MCF 10A (cell line): ENCODE results near the gene HYAL1. TPM values are rescaled to one million over a fixed set of nuclear protein-coding genes. Genes with fewer than 3 reads are reported as not detected.

Experiments
- BruUV-seq: library from RNA; stranded (reverse); fragments of 400-500 nt; replicated peaks from 2 replicates; lab custom pipeline; 2021; lab: Mats Ljungman, UMichigan
- CTCF ChIA-PET: fragments of 300-600 bp; sonication (Branson Sonifier 250); formaldehyde crosslinking; extraction: SDS; loops from one replicate; lab custom pipeline; 2021; ENCODE audit warnings: antibody characterized with exemption, inconsistent platforms; lab: Yijun Ruan, JAX
- POLR2A ChIA-PET: fragments of 300-600, 350-650 bp; sonication (Branson Sonifier 250); formaldehyde crosslinking; extraction: SDS; loops from one replicate; lab custom pipeline; 2020; ENCODE audit warnings: antibody characterized with exemption, inconsistent platforms; lab: Yijun Ruan, JAX
- DNase-seq: peaks from one replicate; pipeline ENCODE4 v3.0.0-alpha.2; 2018; ENCODE audit not compliant: unreplicated experiment
- H3K27ac Mint-ChIP-seq: one replicate; pipeline ENCODE4 v1.8.0; 2022; ENCODE audit warnings: mild to moderate bottlenecking, low read depth, mixed read lengths; ENCODE audit not compliant: unreplicated experiment
- H3K27me3 Mint-ChIP-seq: one replicate; pipeline ENCODE4 v1.8.0; 2022; ENCODE audit warnings: mixed read lengths; ENCODE audit not compliant: insufficient read depth, unreplicated experiment
- H3K36me3 Mint-ChIP-seq: one replicate; pipeline ENCODE4 v1.8.0; 2022; ENCODE audit warnings: mild to moderate bottlenecking, moderate library complexity, mixed read lengths; ENCODE audit not compliant: insufficient read depth, unreplicated experiment
- H3K4me1 Mint-ChIP-seq: one replicate; pipeline ENCODE4 v1.8.0; 2022; ENCODE audit warnings: mixed read lengths; ENCODE audit not compliant: insufficient read depth, unreplicated experiment
- H3K4me3 Mint-ChIP-seq: one replicate; pipeline ENCODE4 v1.8.0; 2022; ENCODE audit warnings: mild to moderate bottlenecking, moderate library complexity, mixed read lengths; ENCODE audit not compliant: unreplicated experiment
- H3K9me3 Mint-ChIP-seq: one replicate; pipeline ENCODE4 v1.8.0; 2022; ENCODE audit warnings: mixed read lengths; ENCODE audit not compliant: unreplicated experiment
- intact Hi-C: fragments of 100-400 bp; cut with micrococcal nuclease; formaldehyde crosslinking; loops from 2 replicates; pipeline ENCODE4 v1.14.1; 2022
- total RNA-seq: library from RNA; stranded (reverse); gene quantifications from 2 replicates; pipeline ENCODE4 v1.2.3, GENCODE V29; 2022
- TF ChIP-seq, protein P1 (sequence below): fragments of 200-600 bp; IDR thresholded peaks from one replicate; pipeline ENCODE4 v1.8.0; 2022; ENCODE audit warnings: antibody characterized with exemption, mild to moderate bottlenecking; ENCODE audit not compliant: unreplicated experiment

Gene HYAL1
- total RNA-seq, 1 experiment from 2014 or later: 0.70 TPM

DNA sequence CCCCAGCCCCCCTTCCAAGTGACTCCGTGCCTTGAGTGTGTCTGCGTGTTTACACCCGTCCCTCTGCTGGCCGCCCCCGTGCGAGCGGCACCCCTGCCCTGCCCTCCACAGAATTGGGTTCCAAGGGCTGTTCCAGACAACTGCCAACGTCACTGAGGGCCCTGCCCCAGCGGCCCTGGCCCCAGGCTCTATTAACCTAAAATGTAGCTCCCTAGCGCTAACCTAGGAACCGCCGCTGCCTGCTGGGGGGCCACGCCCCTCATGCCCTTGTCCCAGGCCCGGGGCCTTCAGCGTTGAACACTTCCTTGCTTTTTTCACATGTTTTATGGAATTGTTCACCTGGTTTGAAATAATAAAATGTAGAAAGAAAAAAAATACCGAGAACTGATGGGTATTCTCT lies 44.4 kb downstream of the HYAL1 start:
- BruUV-seq: no TSS peak
- ChIA-PET CTCF (interaction anchor here (0.5 to 7.2 kb wide), 15 partner anchors 11 to 1892 kb away, joined by 3 to 70 read pairs (median 4); partner anchors contain the start of genes GNAI2 and SEMA3B), POLR2A (interaction anchor here (0.5 to 2.6 kb wide), 4 partner anchors 12 to 59 kb away, joined by 3 to 16 read pairs (median 4); partner anchors contain the start of genes GNAI2 and SEMA3B)
- Mint-ChIP-seq H3K4me1 (peaks cover 5% of the 10 kb centered on the region), H3K27ac (peak overlapping the region; percentile 46), H3K36me3 (peaks cover 22% of the 10 kb centered on the region), H3K27me3 (no peaks in the 10 kb centered on the region), H3K9me3 (no peaks in the 10 kb centered on the region), H3K4me3 (no peak overlapping the region)
- DNase-seq: no peak
- intact Hi-C loops: no loop called here
- TF ChIP-seq, protein P1, sequence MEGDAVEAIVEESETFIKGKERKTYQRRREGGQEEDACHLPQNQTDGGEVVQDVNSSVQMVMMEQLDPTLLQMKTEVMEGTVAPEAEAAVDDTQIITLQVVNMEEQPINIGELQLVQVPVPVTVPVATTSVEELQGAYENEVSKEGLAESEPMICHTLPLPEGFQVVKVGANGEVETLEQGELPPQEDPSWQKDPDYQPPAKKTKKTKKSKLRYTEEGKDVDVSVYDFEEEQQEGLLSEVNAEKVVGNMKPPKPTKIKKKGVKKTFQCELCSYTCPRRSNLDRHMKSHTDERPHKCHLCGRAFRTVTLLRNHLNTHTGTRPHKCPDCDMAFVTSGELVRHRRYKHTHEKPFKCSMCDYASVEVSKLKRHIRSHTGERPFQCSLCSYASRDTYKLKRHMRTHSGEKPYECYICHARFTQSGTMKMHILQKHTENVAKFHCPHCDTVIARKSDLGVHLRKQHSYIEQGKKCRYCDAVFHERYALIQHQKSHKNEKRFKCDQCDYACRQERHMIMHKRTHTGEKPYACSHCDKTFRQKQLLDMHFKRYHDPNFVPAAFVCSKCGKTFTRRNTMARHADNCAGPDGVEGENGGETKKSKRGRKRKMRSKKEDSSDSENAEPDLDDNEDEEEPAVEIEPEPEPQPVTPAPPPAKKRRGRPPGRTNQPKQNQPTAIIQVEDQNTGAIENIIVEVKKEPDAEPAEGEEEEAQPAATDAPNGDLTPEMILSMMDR: no peak

GRCh38 chr3:50258029-50258680 lies 45.2 kb downstream of the HYAL1 start:
- H3K27ac Mint-ChIP-seq: no peak overlapping the region
- ChIA-PET POLR2A (interaction anchor here (1.0 to 1.5 kb wide), 2 partner anchors 11 to 22 kb away, joined by 3 to 4 read pairs; partner anchors contain the start of gene GNAI2), CTCF (interaction anchor here (0.6 to 7.2 kb wide), 8 partner anchors 10 to 1145 kb away, joined by 3 to 70 read pairs (median 4); partner anchors contain the start of genes GNAI2 and SEMA3B)
- H3K27me3 Mint-ChIP-seq: no peaks in the 10 kb centered on the region
- no peak overlapping the region for H3K4me3 Mint-ChIP-seq
- TF ChIP-seq, protein P1: no peak
- intact Hi-C loops: no loop called here
- no peaks in the 10 kb centered on the region for H3K9me3 Mint-ChIP-seq
- BruUV-seq: no TSS peak
- peaks cover 5% of the 10 kb centered on the region for H3K4me1 Mint-ChIP-seq
- DNase-seq: no peak
- H3K36me3 Mint-ChIP-seq: peaks cover 22% of the 10 kb centered on the region

- peak; percentile 67 for DNase-seq
- Mint-ChIP-seq H3K36me3 (peaks cover 28% of the 10 kb centered on the region), H3K27ac (no peak overlapping the region), H3K4me3 (no peak overlapping the region), H3K27me3 (no peaks in the 10 kb centered on the region), H3K9me3 (no peaks in the 10 kb centered on the region), H3K4me1 (peaks cover 5% of the 10 kb centered on the region)
- TF ChIP-seq, protein P1: peak; percentile 64
- ChIA-PET POLR2A (interaction anchor here (1.4 kb wide), 1 partner anchor 29 kb away, joined by 3 read pairs; no protein-coding TSS in a partner anchor), CTCF (interaction anchor here (0.8 to 7.2 kb wide), 9 partner anchors 8 to 137 kb away, joined by 3 to 70 read pairs (median 5); partner anchors contain the start of genes GNAI2 and GNAT1)
- intact Hi-C loops: loop anchor here (1.0 kb wide), 1 partner anchor 30 kb away; no protein-coding TSS in a partner anchor
- BruUV-seq: no TSS peak
These were observed 46.1 kb downstream of the HYAL1 start for GRCh38 chr3:50256978-50257890.
